Gastroesophageal sphincter (tissue), 4 donors: ENCODE measurements around the gene CHD5. TPM values are rescaled to one million over a fixed set of nuclear protein-coding genes. Genes with fewer than 3 reads are reported as not detected.

Source experiments
- ATAC-seq: fragments of 150-250 bp; one replicate; pipeline ENCODE4 v1.9.1; 2016; ENCODE audit warnings: mild to moderate bottlenecking, moderate library complexity
- H3K27ac ChIP-seq, 4 donors: fragments of 200-600 bp; sonication (generic) in 3 of 4; 1 replicate in 3 of 4; 2 replicates in 1 of 4; pipeline ENCODE4 v1.5.1; 2016 to 2019
- H3K27me3 ChIP-seq: fragments of 200-600 bp; sonication (generic); one replicate; pipeline ENCODE4 v1.5.1; 2019
- H3K36me3 ChIP-seq, 2 donors: fragments of 200-600 bp; sonication (generic); one replicate each; pipeline ENCODE4 v1.5.1; 2019; ENCODE audit warnings: control low read depth in 1 of 2
- H3K4me1 ChIP-seq, 3 donors: fragments of 200-600 bp; sonication (generic); 1 replicate in 2 of 3; 2 replicates in 1 of 3; pipeline ENCODE4 v1.5.1; 2016 to 2019; ENCODE audit warnings: control low read depth in 2 of 3
- H3K4me3 ChIP-seq, 2 donors: fragments of 200-600 bp; sonication (generic); one replicate each; pipeline ENCODE4 v1.5.1; 2019; ENCODE audit warnings: mild to moderate bottlenecking in 1 of 2, moderate library complexity in 1 of 2
- H3K9me3 ChIP-seq, 3 donors: fragments of 200-600 bp; sonication (generic); one replicate each; pipeline ENCODE4 v1.5.1; 2017 to 2019; ENCODE audit warnings: control low read depth in 2 of 3
- CTCF ChIP-seq, 4 experiments: fragments of 200-600 bp in 2 of 4; fragments of 450-650 bp in 2 of 4; sonication (generic) in 1 of 4; IDR thresholded peaks; one replicate each; pipeline ENCODE4 v1.5.1; 2017 to 2019; ENCODE audit warnings: antibody characterized with exemption in 4 of 4, mild to moderate bottlenecking in 2 of 4, moderate library complexity in 2 of 4
- EP300 ChIP-seq: sonication (generic); formaldehyde crosslinking; IDR thresholded peaks from one replicate; pipeline ENCODE4 v1.6.1; 2017; ENCODE audit warnings: antibody characterized with exemption, mild to moderate bottlenecking
- POLR2A ChIP-seq, 2 donors: fragments of 450-650 bp; IDR thresholded peaks; one replicate each; pipeline ENCODE4 v1.6.1; 2017; ENCODE audit warnings: antibody characterized with exemption in 2 of 2, mild to moderate bottlenecking in 2 of 2, moderate library complexity in 1 of 2
- POLR2AphosphoS5 ChIP-seq: sonication (generic); formaldehyde crosslinking; IDR thresholded peaks from one replicate; pipeline ENCODE4 v1.6.1; 2017; ENCODE audit warnings: antibody characterized with exemption
- WGBS, 2 donors: methylation state at CpG; one replicate each; pipeline ENCODE4 v1.1.5; 2018; ENCODE audit warnings: low coverage in 1 of 2; 5-methylcytosine and 5-hydroxymethylcytosine counted together
- total RNA-seq, 4 donors: library from RNA; depleted of rRNA; stranded (reverse); fragments of >200 nt; gene quantifications; one replicate each; pipeline ENCODE4 v1.1.0, GENCODE V29; 2016

CHD5 gene
- total RNA-seq, 4 donors from 2014 or later = 4.4 to 34.9 (median 9.2) TPM

GRCh38 chr1:6207921-6208320, 27.8 kb upstream of the CHD5 start:
- no peak for ATAC-seq
- Histone ChIP-seq H3K4me1 (peaks cover 0 to 52% (median 23%) of the 10 kb centered on the region in 3 donors), H3K27ac (no peak overlapping the region), H3K4me3 (no peak overlapping the region), H3K27me3 (peaks cover 17% of the 10 kb centered on the region), H3K36me3 (peaks cover 0 to 24% of the 10 kb centered on the region in 2 donors), H3K9me3 (no peaks in the 10 kb centered on the region)
- TF ChIP-seq EP300 = no peak
- no peak for TF ChIP-seq POLR2A (IDR thresholded peaks at IDR 0.05)
- TF ChIP-seq POLR2AphosphoS5 = no peak
- no peak for TF ChIP-seq CTCF (IDR thresholded peaks at IDR 0.05)
- 90 to 93% methylated on average over 7 of the region's 10 CpGs for WGBS, 2 donors

GRCh38 chr1:6207075-6207885, 27.2 kb upstream of the CHD5 start:
- no peak for ATAC-seq
- H3K36me3 ChIP-seq = peaks cover 0 to 19% of the 10 kb centered on the region in 2 donors
- no peaks in the 10 kb centered on the region for H3K9me3 ChIP-seq
- H3K27ac ChIP-seq = peak overlapping the region in 1 of 4 donors; percentile 82
- peaks cover 17% of the 10 kb centered on the region for H3K27me3 ChIP-seq
- no peak overlapping the region for H3K4me3 ChIP-seq
- 0% methylated on average over 1 of the region's 19 CpGs; no CpG with 5 or more reads in 1 of the 2 donors for WGBS, 2 donors
- H3K4me1 ChIP-seq = peaks cover 0 to 52% (median 23%) of the 10 kb centered on the region in 3 donors
- TF ChIP-seq CTCF (IDR thresholded peaks at IDR 0.05) (no peak), POLR2A (IDR thresholded peaks at IDR 0.05) (no peak), EP300 (no peak), POLR2AphosphoS5 (no peak)

GRCh38 chr1:6206520-6206855, 26.4 kb upstream of the CHD5 start:
- H3K27ac ChIP-seq = peak overlapping the region in 3 of 4 donors; percentile 77 to 87 (median 82)
- no peaks in the 10 kb centered on the region for H3K9me3 ChIP-seq
- TF ChIP-seq CTCF (IDR thresholded peaks at IDR 0.05) (no peak), EP300 (no peak), POLR2AphosphoS5 (no peak), POLR2A (IDR thresholded peaks at IDR 0.05) (no peak)
- no peak for ATAC-seq
- H3K4me3 ChIP-seq = peak overlapping the region; percentile 55 to 56
- WGBS, 2 donors = no CpG with 5 or more reads among the region's 25 CpGs
- peaks cover 0 to 12% of the 10 kb centered on the region in 2 donors for H3K36me3 ChIP-seq
- H3K27me3 ChIP-seq = peaks cover 17% of the 10 kb centered on the region
- peaks cover 0 to 52% (median 23%) of the 10 kb centered on the region in 3 donors for H3K4me1 ChIP-seq

- H3K4me3 ChIP-seq = peak within 1 kb of the TSS; percentile 55 to 56
- no CpG with 5 or more reads among the region's 66 CpGs for WGBS, 2 donors
- H3K27ac ChIP-seq = peak within 1 kb of the TSS; percentile 19 to 87 (median 80)
- no peaks in the 10 kb centered on the region for H3K9me3 ChIP-seq
- peaks cover 0 to 11% of the 10 kb centered on the region in 2 donors for H3K36me3 ChIP-seq
- peaks cover 0 to 52% (median 23%) of the 10 kb centered on the region in 3 donors for H3K4me1 ChIP-seq
- ATAC-seq = peak; percentile 76
- TF ChIP-seq EP300 = no peak
- peak; percentile 46 to 54 for TF ChIP-seq POLR2A (IDR thresholded peaks at IDR 0.05)
- peak in 1 of 4 experiments; percentile 5 for TF ChIP-seq CTCF (IDR thresholded peaks at IDR 0.05)
- TF ChIP-seq POLR2AphosphoS5 = peak; percentile 30
- H3K27me3 ChIP-seq = peaks cover 17% of the 10 kb centered on the region
Measured at GRCh38 chr1:6205849-6206519, 25.9 kb upstream of the CHD5 start, which contains the start of gene RNF207. Gene RNF207, plus strand, starts transcription at chr1:6206119. Its CDS starts 417 bp downstream, at chr1:6206536.
